HG02852 (cell line): ENCODE results near the gene GPR4.
"Not testable (repeated sequence)": the region's sequence is repeated elsewhere in the genome, so short reads cannot be mapped to it uniquely, and the experiment has no call there.

Source experiments
- ATAC-seq: cut with Tn5 transposase; IDR thresholded peaks from one replicate; pipeline ENCODE4 v1.9.1; 2021; ENCODE audit warnings: mild to moderate bottlenecking, moderate library complexity; ENCODE audit not compliant: unreplicated experiment

The GPR4 gene

DNA sequence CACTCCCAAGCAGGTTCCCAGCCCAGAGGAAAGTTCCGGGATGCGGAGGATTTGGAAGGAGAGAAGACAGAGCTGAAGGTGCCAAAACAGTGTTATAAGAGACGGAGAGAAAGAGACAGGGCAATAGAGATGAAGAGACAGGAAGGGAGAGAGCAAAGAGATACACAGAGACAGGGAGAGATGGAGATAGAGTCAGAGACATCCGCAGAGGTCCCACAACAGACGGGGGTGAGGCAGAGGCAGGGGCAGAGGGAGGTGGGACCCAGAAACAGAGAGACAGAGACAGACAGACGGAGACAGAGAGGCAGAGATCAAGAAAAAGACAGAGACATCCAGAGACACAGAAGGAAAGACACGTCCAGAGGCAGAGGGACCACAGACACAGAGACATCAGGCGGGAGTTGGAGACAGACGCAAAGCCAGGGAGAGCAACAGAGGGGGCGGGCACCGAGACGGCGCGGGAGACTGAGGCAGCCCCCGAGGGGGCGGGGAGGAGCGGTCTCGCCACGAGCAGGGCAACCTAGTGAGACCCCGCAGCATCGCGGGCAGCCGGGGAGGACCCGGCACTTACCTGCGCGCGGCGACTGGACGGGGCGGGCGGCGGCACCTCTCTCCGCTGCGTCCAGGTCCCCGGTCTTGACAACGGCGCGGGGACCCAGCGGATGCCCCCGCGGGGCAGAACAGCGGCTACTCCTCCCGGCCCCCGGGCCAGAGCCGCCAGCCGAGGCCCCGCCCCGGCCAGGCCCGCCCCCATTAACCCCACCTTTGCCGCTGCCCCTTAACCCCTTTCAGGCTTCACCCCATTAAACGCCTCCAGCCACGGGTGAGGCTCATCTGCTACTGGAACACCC, at the start of gene GPR4:
Gene GPR4, minus strand, starts transcription at position 689 of the 851 bp plus-strand sequence. CDS start 10,346 bp downstream, outside the sequence.
- no peak for ATAC-seq

DNA sequence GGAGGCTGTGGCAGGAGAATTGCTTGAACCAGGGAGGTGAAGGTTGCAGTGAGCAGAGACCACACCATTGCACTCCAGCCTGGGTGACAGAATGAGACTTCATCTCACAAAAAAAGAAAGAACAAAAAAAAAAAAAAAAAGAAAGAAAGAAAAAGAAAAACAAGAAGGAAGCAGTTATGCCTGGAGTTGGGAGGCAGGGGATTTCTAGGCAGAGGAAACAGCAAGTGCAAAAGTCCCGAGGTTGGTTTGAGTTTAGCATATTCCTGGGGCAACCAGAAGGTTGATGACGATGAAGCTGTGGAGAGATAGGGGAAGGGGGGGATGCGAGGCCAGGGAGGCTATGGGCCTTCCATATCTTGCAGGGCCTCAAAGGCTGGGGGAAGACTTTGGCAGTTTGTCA, 48.7 kb upstream of the GPR4 start:
- ATAC-seq = no peak

DNA sequence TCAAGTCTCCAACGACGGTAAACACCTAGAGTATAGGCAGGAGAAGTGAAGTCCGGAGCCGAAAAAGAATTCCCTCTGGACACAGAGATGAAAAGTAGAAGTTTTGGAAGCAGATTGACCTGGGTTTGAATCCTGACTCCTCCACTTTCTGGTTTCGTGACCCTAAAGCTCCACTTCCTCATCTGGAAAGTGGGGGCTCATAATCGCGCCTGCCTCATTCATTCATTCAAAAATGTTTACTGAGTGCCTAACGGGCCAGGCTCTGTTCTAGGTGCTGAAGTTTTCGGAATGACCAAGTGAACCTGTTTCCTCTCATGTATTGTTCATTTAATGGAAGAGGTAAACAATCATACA, 44.3 kb upstream of the GPR4 start:
- ATAC-seq = no peak

DNA sequence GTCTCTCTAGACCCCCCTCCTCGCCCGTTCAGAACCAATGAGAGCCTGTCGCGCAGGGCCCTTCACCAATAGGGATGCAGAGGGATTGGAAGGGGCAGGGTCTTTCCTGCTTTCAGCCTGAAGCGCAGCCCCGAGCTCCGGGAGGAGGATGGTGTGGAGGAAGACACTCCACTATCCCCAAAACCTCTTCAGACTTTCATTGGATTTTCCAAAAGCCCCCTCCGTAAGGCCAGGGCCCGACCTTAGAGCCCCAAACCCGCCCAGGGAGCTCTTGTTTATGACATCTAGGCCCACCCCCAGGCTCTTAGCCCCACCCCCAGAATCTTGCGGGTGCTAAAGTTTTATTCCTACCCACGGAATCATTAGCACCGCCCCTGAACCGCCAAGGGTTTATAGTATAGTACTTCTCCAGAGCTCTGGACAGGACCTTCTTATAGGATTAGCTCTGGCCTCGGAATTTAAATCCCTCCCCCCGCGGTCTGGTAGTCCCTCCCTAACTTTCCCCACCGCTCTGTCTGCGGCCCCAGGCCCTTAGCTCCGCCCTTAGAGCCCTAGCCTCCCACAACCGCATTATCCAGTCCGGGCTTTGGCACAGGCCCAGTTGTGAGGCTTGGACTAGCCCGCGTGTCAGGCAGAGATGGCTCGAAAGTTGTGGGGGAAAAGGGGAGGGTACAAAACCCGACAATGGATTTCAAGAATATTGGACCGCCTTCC, 43.8 kb upstream of the GPR4 start:
- ATAC-seq = peak; percentile 53

DNA sequence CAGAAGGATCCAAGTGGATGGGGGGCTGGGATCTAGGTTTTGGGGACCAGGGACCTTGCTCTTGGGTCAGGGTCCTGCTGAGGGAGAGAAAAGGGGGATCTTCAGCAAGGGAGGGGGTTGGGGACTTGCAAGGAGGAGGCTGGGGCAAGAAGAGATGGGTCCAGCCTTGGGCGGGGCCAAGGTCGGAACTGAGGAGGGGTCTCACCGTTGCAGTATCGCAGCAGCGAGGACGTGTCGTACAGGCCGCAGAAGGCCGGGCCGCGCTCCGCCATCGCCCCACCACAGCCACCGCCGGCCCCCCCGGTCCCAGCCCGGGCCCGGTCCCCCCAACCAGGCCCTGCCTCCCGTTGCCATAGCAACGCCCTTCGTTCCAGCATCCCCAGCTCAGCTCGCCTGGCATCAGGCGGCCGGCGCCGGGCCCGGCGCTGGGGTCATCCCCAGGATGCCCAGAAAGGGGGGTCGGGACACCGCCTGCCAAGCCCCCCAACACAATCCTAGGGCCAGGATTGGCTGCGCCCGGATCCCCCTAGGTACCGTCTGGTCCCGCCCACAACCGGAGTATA, 43.1 kb upstream of the GPR4 start:
- ATAC-seq = no peak

DNA sequence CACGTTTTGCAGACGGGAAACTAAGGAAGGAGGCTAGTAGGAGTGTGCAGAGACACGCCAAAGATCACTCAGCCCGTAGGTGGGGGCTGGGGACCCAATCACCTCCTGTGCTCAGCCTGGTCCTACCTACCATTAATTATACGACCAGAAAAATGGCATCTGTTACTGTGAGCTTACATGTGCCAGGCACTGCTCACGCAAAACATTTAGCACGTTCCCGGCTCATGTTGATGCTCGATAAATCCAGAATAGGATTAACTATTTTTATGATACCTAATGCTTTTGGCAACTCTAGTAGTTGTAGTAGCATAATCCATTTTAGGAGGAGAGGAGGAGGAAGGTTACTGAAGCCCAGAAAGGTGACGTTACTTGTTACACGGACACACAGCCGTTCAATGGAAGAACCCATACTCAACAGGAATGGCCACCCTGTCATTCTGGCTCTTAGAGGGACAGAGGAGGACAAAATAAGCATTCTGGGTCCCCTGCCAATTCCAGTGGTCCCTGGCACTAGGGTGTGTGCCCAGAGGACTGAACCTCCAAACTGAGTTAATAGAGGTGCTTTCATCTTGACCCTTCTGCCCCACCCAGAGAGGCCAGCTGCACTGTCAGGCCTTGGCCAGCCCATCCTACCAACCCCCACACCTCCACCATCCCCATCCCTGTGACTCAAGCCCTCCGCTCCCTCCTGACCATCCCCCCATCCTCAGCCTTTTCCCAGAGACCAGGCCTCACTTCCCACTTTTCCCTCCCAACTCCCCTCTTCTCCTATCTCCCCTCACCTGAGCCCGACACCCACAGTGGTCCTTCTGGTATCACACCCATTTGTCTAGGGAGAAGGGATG, 42.1 kb upstream of the GPR4 start:
- ATAC-seq = no peak

DNA sequence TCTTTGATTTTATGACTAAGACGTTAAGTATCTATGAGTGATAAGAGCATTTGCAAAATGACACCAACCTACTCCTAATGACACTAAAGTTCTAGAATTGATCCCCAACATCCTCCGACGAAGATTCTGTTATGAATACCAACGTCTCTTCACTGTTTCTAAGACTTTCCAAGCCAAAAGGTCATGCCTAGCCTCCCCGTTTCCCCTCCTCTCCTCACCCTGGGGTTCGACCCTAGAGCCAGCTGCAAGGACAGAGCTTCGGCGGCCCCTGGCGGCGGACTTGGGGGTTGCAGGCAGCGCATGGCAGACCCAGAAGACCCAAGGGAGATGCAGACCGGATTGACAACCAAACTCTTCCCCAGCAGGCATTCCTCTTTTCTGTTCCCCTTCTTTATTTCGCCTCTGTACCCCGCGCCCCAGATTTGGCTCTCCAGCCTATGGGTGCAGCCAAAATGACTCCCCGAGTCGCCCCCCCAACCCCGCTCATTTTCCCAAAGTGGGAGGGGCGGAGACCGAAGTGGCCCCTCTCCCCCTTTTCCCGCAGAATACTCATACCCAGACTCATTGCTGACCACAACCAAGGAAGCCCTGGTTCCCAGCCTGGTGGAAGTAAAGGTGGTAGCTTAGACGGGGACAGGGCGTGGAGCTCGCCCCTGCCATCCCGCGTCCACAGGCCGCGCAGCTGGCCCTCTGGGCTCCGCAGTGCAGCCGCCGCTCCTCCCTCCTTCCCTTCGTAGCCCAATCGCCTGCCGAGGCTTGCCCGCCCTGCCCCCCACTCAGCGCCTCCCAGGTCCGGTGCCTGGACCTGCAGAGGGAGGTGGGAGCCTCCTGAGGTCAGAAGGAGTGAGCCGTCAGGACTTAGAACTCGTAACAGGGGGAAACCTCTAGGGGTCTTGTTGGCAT, 41.3 kb upstream of the GPR4 start:
- no peak for ATAC-seq

DNA sequence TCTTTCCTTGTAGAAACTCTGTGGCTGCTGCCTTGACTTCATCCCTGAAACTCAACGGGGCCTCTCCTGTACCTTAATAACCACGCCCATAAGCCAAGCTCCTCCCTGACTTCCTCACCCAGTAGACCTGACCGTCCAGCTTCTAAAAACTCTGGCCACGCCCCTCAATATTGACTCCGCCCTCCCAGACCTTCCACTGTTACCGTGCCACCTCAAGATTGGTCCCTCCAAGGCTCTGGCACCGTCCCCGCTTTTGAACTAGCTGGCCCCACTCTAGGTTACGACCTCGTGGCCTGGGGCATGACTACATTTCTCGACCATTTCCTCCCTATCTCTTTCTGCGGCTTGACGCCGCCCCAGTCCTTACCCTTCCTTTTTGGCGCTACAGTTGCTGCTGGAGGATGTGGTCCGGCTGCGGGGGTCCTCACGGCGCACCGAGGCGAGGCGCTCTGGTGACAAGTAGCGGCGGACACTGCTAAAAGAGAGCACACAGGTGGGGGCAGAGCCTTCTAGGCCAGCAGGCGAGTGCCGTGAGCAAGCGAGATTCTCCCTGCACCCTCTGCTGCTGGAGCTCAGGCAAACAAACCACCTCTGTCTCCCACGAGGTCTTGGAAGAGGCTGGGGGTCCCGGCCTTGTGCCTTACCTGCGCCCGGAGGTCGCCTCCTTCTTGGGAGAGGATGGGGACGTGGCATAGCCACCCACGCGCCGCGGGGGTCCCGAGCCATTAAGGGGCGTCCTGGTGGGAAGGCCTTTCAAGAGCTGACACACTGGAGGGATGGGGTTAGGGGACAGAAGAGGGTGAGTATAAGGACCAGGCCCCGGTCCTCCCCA, 39.5 kb upstream of the GPR4 start:
- peak; percentile 20 for ATAC-seq

DNA sequence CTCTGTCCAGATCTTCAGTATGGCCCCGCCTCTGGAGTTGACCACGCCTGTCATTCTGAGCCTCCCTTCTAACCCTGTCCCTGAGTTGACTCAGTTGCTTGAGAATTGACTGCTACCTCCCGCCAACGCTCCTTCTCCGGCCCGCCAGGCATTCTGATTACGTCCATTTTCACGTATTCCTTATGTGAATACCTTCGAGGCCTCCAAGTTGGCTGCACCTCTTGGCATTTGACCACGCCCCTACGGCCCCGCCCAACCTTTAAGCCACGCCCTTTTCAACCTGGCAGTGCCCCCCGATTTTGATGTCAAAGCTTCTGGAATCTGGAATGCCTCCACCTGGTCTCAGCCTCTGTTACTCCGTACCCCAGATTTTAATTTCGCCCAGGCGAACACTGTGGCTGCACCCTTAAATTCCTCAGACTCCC, 38.8 kb upstream of the GPR4 start:
- ATAC-seq = no peak

DNA sequence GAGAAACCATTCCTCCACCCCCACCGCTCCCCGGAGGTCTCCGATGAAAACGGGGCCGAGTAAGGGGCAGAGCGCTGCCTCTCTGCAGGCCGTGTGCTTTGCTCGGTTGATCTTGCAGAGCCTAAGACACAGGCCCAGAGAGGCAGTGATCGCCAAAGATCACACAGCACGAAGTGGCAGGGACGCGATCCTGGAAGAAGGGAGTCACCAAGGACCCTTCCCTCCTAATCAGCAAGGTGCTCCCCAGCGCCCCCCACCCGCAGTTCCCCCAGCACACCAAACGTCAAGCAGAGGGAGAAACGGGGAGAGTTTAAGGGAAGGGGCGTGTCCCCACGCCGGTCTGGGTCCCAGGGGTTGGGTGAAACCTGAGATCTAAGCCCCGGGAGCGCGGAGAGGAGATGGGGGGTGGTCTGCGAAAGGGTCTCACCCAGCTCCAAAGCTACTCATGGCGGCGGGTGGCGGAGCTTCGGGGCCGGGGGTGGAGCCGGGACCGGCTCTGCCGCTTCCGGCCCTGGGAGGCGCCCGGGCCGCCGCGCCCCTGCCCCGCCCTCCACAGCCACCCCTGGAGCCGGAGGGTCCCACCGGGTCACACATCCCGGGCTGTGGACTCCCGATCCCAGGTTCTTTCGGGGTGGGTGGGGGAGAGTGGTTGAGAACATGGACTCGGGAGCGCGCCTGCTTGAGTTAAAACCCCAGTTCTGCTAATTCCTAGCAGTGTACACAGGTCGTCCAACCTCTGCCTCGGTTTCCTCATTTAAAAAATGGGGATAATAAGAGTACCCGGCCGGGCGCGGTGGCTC, 37.1 kb upstream of the GPR4 start, which contains the start of gene EML2:
Gene EML2, minus strand, starts transcription at position 468 of the 800 bp plus-strand sequence. Its CDS starts 21 bp downstream, at position 447.
- no peak for ATAC-seq

DNA sequence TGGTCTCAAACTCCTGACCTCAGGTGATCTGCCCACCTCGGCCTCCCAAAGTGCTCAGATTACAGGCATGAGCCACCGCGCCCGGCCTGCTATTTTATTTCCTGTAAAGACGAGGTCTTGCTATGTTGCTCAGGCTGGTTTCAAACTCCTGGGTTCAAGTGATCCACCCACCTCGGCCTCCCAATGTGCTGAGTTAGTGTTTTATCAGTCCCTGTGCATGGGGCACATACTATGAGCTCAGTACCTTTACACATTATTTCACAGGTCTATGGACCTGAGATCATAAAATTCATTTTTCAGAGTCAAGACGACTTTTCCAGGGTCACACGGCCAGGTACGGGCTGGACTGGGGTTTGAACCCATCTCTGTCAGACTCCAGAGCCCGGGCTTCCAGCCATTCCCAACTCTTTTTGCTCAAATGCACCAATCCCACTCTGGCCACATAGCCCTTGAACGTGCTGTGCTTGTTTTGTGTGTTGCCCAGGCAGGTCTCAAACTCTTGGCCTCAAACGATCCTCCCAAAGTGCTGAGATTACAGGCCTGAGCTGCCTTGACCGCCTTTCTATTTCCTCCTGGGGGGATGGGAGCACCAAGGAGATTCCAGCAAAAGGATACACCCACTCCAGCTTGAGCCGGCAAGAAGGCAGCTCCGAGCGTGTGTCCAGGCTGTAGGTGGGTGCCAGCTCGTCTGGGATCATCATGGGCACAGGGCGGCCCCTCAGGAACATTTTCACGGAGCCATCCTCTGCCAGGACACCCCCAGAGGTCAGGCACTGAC, 36.1 kb upstream of the GPR4 start:
- no peak for ATAC-seq

DNA sequence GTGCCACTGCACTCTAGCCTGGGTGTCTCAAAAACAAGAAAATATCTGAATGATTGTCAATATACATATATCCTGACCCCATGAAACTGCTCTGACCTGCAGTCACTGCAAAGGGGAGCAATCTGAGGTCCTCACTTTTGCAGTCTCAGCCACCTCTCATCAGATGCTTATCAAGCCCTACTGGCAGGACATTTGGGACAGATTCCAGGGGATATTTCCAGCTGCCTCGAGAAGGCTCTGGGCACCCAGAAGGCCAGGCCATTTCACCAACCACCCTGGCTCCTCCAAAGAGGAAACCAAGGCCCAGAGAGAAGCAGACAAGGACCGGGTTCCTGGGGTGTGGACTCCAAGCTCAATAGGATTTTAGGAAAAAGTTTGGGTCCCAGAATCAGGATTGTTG, 34.9 kb upstream of the GPR4 start:
- no peak for ATAC-seq

DNA sequence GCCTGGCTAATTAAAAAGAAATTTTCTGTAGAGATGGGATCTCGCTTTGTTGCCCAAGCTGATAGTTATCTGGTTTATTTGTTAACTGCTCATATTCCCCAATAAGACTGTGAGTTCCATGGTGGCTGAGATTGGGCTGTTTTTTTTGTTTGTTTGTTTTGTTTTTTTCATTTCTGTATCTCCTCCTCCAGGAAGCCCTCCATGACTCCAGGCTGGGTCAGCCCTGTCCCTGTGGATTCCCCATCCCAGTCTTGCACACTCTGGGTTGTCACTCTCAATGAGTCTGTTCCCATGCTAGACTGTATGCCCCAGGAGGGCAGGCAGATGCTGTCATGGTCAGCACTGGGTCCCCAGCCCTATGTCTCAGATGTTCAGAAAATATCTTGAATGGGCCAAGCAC, 34.3 kb upstream of the GPR4 start:
- ATAC-seq = no peak

DNA sequence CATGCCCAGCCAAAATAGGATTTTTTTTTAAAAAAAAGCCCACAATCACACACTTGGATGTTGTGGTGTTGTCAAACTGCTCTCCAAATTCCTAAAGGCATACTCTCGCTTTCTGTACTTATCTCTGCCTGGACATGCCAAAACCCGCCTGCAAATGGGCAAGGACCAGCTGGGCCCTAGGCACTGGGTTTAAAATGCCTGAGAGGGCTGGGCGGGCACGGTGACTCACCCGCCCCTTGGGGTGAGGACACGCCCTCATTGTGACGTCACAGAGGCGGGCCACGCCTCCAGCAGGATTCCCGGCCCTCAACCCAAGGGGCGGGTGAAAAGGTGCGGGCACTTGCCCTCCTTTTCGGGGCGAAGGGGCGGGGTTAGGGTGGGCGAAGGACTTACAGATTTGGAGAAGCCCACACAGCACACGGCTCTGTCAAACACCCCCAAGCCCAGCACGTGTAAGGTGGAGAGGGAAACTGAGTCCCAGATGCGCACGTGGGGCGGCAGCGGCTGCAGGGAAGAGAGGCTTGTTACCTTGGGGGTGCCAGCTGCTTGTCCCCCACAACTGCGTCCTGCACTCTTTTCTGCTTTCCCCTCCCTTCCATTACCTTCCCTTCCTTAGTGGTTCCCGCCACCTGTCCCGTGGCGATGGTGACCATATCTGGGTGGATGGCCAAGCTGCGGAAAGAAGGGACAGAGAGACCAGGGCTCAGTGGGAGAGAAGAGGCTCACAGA, 30.6 kb upstream of the GPR4 start:
- no peak for ATAC-seq

DNA sequence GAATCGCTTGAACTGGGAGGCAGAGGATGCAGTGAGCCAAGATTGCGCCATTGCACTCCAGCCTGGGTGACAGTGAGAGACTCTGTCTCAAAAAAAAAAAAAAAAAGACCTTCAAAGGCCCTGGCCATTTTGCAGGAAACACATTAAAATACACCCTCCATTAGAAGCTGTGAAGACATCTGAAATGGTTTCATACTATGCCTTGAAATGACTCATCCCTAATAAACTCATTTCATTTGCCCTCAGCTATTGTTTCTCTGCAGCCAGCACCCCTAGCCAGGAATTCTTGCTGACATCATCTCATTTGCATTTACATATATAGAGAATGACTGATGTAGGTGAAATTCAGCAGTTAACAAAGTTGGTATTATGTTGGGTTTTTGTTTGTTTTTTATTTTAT, 28.5 kb upstream of the GPR4 start:
- no peak for ATAC-seq

DNA sequence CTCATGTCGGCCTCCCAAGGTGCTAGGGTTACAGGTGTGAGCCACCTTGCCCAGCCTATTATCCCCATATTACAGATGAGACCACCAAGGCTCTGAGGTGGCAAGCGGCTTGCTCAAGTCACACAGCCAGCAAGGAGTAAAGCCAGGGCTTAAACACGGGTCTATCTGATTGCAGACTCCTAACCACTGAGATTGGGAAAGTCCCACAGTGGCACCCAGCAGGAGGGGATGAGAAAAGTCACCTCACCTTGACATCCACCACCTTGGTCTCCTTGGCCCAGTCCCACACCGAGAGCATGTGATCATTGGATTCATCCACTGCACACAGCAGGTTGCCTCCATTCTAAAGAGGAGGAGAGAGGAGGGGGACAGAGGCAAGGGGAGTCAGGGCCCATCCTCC, 27.7 kb upstream of the GPR4 start:
- ATAC-seq = no peak

DNA sequence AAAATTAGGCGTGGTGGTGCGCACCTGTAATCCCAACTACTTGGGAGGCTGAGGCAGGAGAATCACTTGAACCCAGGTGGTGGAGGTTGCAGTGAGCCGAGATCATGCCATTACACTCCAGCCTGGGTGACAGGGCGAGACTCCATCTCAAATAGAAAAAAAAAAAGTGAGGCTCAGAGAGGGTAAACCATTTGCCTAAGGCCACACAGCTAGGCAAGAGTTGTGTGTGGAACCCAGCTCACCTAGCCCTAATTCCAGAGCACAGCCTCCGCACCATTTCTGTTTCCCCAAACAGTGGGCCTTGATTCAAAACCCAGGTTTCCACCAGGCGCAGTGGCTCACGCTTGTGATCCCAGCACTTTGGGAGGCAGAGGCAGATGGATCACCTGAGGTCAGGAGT, 26.2 kb upstream of the GPR4 start:
- ATAC-seq = not testable (repeated sequence)
